Mesendoderm (in vitro differentiated cells): ENCODE measurements around the gene ZBED1.
"Not testable (repeated sequence)": the region's sequence is repeated elsewhere in the genome, so short reads cannot be mapped to it uniquely, and the experiment has no call there.

Experiments used
- DNase-seq: peaks from one replicate; pipeline ENCODE4 v3.0.0; 2013
- H2AK5ac ChIP-seq: 2 replicates; pipeline ENCODE4 v1.6.1; 2013; ENCODE audit warnings: low read length, inconsistent platforms
- H2BK120ac ChIP-seq: 2 replicates; pipeline ENCODE4 v1.6.1; 2013; ENCODE audit warnings: low read depth, mild to moderate bottlenecking, low read length, moderate library complexity, mixed read lengths
- H2BK15ac ChIP-seq: replicated peaks from 2 replicates; pipeline ENCODE4 v1.6.1; 2013; ENCODE audit warnings: low read depth, mild to moderate bottlenecking, moderate library complexity
- H2BK5ac ChIP-seq: 2 replicates; pipeline ENCODE4 v1.6.1; 2013; ENCODE audit warnings: low read length, inconsistent platforms
- H3K18ac ChIP-seq: 2 replicates; pipeline ENCODE4 v1.6.1; 2013; ENCODE audit warnings: mild to moderate bottlenecking, low read length, mixed read lengths
- H3K23ac ChIP-seq: one replicate; pipeline ENCODE4 v1.6.1; 2013; ENCODE audit warnings: low read length
- H3K27ac ChIP-seq: 2 replicates; pipeline ENCODE4 v1.5.1; 2013; ENCODE audit warnings: low read depth, mild to moderate bottlenecking, inconsistent platforms, low read length, moderate library complexity
- H3K27me3 ChIP-seq: 2 replicates; pipeline ENCODE4 v1.6.1; 2013; ENCODE audit warnings: low read length, control low read depth, mild to moderate bottlenecking, inconsistent platforms; ENCODE audit not compliant: insufficient read depth, poor library complexity
- H3K36me3 ChIP-seq: 2 replicates; pipeline ENCODE4 v1.6.1; 2013; ENCODE audit warnings: low read length, inconsistent platforms; ENCODE audit not compliant: control insufficient read depth, insufficient read depth
- H3K4ac ChIP-seq: one replicate; pipeline ENCODE4 v1.6.1; 2013; ENCODE audit warnings: low read depth, mild to moderate bottlenecking, low read length, moderate library complexity
- H3K4me1 ChIP-seq: 2 replicates; pipeline ENCODE4 v1.6.1; 2013; ENCODE audit warnings: low read depth, low read length, inconsistent platforms; ENCODE audit not compliant: control insufficient read depth
- H3K4me2 ChIP-seq: 2 replicates; pipeline ENCODE4 v1.6.1; 2013; ENCODE audit warnings: low read length
- H3K4me3 ChIP-seq: 2 replicates; pipeline ENCODE4 v1.5.1; 2013; ENCODE audit warnings: mild to moderate bottlenecking, low read length
- H3K56ac ChIP-seq: one replicate; pipeline ENCODE4 v1.6.1; 2013; ENCODE audit warnings: low read length
- H3K79me1 ChIP-seq: 2 replicates; pipeline ENCODE4 v1.6.1; 2013; ENCODE audit warnings: low read length, inconsistent platforms
- H3K79me2 ChIP-seq: 2 replicates; pipeline ENCODE4 v1.6.1; 2013; ENCODE audit warnings: mild to moderate bottlenecking, low read length; ENCODE audit not compliant: control insufficient read depth, insufficient read depth
- H3K9ac ChIP-seq: 2 replicates; pipeline ENCODE4 v1.6.1; 2013; ENCODE audit warnings: low read length, inconsistent platforms
- H4K5ac ChIP-seq: one replicate; pipeline ENCODE4 v1.6.1; 2013; ENCODE audit warnings: low read length
- H4K8ac ChIP-seq: one replicate; pipeline ENCODE4 v1.6.1; 2013; ENCODE audit warnings: low read depth, mild to moderate bottlenecking, control low read depth, low read length, moderate library complexity
- WGBS: extraction: QIAGEN DNeasy Blood & Tissue Kit; methylation state at CpG from one replicate; pipeline ENCODE4 v1.1.7; 2013; ENCODE audit warnings: low lambda C conversion rate, missing lambda C conversion rate; ENCODE audit not compliant: insufficient coverage; ENCODE audit errors: extremely low coverage; 5-methylcytosine and 5-hydroxymethylcytosine counted together

The ZBED1 gene

DNA sequence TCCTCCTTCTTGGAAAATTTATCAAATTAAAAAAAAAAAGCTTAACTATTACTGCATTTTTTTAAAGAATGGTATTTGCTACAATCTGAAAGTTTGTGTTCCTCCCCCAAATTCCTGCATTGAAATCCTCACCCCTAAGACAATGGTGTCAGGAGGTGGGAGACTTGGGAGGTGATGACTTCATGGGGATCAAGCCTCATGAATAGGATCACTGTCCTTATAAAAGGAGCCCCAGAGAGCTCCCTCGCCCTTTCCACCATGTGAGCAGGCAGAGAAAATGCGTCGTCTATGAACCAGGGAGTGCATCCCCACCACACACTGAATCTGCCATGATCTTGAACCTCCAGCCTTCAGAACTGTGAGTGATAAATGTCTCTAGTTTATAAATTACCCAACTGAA is 38.0 kb downstream of the ZBED1 start:
- Histone ChIP-seq H3K18ac (no peak overlapping the region), H3K79me1 (peaks cover 20% of the 10 kb centered on the region), H2BK120ac (no peak overlapping the region), H3K4me1 (peaks cover 2% of the 10 kb centered on the region), H3K4ac (no peak overlapping the region), H2BK15ac (no peak overlapping the region), H3K36me3 (no peaks in the 10 kb centered on the region), H3K4me2 (no peak overlapping the region), H3K9ac (no peak overlapping the region), H3K23ac (no peak overlapping the region), H3K27ac (no peak overlapping the region), H2BK5ac (no peak overlapping the region), H4K5ac (no peak overlapping the region), H3K79me2 (peaks cover 14% of the 10 kb centered on the region), H3K27me3 (no peaks in the 10 kb centered on the region), H3K56ac (no peak overlapping the region), H3K4me3 (no peak overlapping the region), H4K8ac (no peak overlapping the region), H2AK5ac (no peak overlapping the region)
- DNase-seq, result peak; percentile 67
- WGBS, result no CpG with 5 or more reads among the region's 3 CpGs

DNA sequence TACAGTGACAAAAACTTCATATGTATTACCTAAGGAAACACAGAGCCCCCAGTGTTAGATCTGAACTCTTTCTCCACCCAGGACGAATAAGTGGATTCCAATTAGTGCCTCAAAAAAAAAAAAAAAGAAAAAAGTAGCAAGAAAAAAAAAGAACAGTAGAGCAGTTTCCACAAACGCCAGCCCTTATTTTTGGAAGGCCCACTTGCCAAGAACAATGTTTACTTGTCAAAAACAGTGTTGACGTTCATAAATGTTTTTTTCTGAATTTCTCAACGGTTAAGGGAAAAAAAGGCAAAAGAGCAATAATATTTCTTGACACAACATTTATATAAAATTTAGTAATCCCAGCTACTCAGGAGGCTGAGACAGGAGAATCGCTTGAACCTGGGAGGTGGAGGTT is 38.7 kb downstream of the ZBED1 start:
- Histone ChIP-seq H3K18ac (no peak overlapping the region), H2AK5ac (no peak overlapping the region), H2BK5ac (no peak overlapping the region), H3K23ac (no peak overlapping the region), H2BK15ac (no peak overlapping the region), H3K4me1 (peaks cover 2% of the 10 kb centered on the region), H2BK120ac (no peak overlapping the region), H3K36me3 (no peaks in the 10 kb centered on the region), H3K56ac (no peak overlapping the region), H3K4me2 (no peak overlapping the region), H3K9ac (no peak overlapping the region), H3K4me3 (no peak overlapping the region), H4K5ac (no peak overlapping the region), H3K79me1 (peaks cover 26% of the 10 kb centered on the region), H3K27ac (no peak overlapping the region), H3K27me3 (no peaks in the 10 kb centered on the region), H4K8ac (no peak overlapping the region), H3K4ac (no peak overlapping the region), H3K79me2 (peaks cover 14% of the 10 kb centered on the region)
- WGBS, result no CpG with 5 or more reads among the region's 5 CpGs
- DNase-seq, result no peak

DNA sequence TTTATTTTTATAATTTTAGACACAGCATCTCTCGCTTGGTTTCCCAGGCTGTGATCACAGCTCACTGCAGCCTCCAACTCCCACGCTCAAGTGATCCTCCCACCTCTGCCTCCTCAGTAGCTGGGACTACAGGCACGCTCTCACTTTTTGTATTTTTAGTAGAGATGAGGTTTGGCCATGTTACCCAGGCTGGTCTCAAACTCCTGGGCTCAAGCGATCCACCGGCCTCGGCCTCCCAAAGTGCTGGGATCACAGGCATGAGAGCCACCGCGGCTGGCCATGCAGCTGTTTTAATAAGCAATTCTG is 39.1 kb downstream of the ZBED1 start:
- peaks cover 30% of the 10 kb centered on the region for H3K79me1 ChIP-seq
- no peak overlapping the region for H4K8ac ChIP-seq
- DNase-seq, result no peak
- no peak overlapping the region for H2AK5ac ChIP-seq
- H3K27me3 ChIP-seq, result no peaks in the 10 kb centered on the region
- no peak overlapping the region for H3K56ac ChIP-seq
- H3K4me2 ChIP-seq, result no peak overlapping the region
- H4K5ac ChIP-seq, result no peak overlapping the region
- no peaks in the 10 kb centered on the region for H3K36me3 ChIP-seq
- no peak overlapping the region for H3K4me3 ChIP-seq
- no peak overlapping the region for H2BK15ac ChIP-seq
- H3K79me2 ChIP-seq, result peaks cover 14% of the 10 kb centered on the region
- no peak overlapping the region for H3K27ac ChIP-seq
- H3K4ac ChIP-seq, result no peak overlapping the region
- no peak overlapping the region for H3K18ac ChIP-seq
- H3K23ac ChIP-seq, result no peak overlapping the region
- H3K4me1 ChIP-seq, result peaks cover 2% of the 10 kb centered on the region
- WGBS, result no CpG with 5 or more reads among the region's 8 CpGs
- no peak overlapping the region for H2BK5ac ChIP-seq
- H3K9ac ChIP-seq, result no peak overlapping the region
- no peak overlapping the region for H2BK120ac ChIP-seq

DNA sequence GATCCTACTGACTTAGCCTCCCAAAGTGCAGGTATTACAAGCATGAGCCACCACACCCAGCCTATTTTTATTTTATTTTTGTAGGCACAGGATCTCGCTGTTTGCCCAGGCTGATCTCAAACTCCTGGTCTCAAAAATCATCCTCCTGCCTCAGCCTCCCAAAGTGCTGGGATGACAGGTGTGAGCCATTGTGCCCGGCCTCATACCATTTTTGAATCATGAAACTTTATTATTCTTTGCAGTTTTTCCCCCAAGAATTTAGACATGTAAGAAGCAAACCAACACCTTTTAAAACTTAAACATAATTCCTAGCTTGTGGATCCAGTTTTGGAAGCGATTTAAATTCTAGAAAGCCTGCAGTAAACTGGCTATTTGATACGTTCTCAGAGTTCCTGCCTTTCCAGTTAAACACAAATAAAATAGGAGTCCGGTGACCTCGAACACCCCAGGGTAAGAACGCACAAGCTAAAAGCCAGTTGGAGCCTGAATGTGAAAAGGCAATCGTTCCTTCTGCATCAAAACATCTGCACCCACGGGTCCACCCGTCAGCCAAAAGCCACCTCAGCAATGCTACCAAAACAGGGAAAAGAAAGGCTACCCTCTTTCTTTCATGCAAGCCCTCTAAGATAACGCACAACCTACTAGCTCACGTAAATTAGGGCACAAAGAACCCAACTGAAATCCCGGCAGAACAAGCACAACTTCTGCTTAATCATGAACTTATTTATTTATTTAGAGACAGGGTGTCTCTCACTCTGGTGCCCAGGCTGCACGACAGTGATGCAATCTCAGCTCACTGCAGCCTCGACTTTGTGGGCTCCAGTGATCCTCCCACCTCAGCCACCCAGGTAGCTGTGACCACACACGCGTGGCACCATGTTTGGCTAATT is 39.7 kb downstream of the ZBED1 start:
- H3K79me2 ChIP-seq, result peaks cover 11% of the 10 kb centered on the region
- DNase-seq, result not testable (repeated sequence)

DNA sequence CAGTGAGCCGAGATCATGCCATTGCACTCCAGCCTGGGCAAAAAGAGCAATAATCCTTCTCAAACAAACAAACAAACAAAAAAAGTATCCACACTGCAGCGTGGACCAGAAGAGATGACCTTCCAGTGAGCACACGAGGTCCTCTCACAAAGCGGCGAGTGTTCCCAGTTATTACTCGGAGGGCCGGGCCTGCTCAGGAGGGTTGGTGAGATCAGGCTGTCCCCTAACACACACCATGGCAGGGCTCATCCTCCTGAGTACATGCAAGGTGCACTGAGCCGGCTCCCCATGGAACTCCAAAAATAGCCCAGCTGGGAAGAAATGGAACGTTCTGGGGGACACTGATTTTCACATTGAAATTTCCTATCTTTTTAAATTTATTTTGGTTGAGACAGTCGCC is 40.7 kb downstream of the ZBED1 start:
- not testable (repeated sequence) for H3K36me3 ChIP-seq, H3K23ac ChIP-seq
- no CpG with 5 or more reads among the region's 10 CpGs for WGBS

More for the DNA sequence above, 39.7 kb downstream of the ZBED1 start:
- H3K23ac ChIP-seq, H3K4ac ChIP-seq, H4K8ac ChIP-seq, H2BK15ac ChIP-seq, H2AK5ac ChIP-seq, H3K56ac ChIP-seq, H3K18ac ChIP-seq, H3K27ac ChIP-seq, H3K4me3 ChIP-seq, H3K9ac ChIP-seq, H2BK120ac ChIP-seq, H2BK5ac ChIP-seq, H3K36me3 ChIP-seq, H3K4me2 ChIP-seq, H3K4me1 ChIP-seq, H4K5ac ChIP-seq, H3K27me3 ChIP-seq: not testable (repeated sequence)
- no CpG with 5 or more reads among the region's 17 CpGs for WGBS
- H3K79me1 ChIP-seq, result peaks cover 27% of the 10 kb centered on the region

DNA sequence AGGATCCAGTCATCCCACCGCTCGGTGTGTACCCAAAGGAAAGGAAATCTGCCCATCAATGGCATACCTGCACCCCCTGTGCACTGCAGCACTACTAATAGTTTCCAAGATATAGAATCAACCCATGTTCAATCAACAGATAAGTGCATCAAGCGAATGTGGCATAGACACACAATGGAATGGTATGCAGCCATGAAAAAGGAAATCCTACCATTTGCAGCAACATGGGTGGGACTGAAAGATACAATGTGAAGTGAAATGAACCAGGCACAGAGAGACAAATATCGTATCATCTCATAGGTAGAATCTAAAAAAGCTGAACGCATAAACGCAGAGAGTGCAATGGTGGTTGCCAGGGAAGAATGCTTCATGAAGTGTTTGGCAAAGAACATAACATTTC is 42.5 kb downstream of the ZBED1 start:
- Histone ChIP-seq H3K79me1 (peaks cover 12% of the 10 kb centered on the region), H2AK5ac (no peak overlapping the region), H4K5ac (no peak overlapping the region), H3K27me3 (no peaks in the 10 kb centered on the region), H3K23ac (no peak overlapping the region), H3K27ac (no peak overlapping the region), H3K18ac (no peak overlapping the region), H3K4me3 (no peak overlapping the region), H3K4ac (no peak overlapping the region), H3K36me3 (no peaks in the 10 kb centered on the region), H3K56ac (no peak overlapping the region), H3K79me2 (no peaks in the 10 kb centered on the region), H2BK120ac (no peak overlapping the region), H3K4me2 (no peak overlapping the region), H4K8ac (no peak overlapping the region), H3K9ac (no peak overlapping the region), H2BK15ac (no peak overlapping the region), H2BK5ac (no peak overlapping the region), H3K4me1 (peaks cover 2% of the 10 kb centered on the region)
- no CpG with 5 or more reads among the region's 6 CpGs for WGBS
- DNase-seq, result no peak

More for the DNA sequence above, 40.7 kb downstream of the ZBED1 start:
- H3K4me1 ChIP-seq, H3K4ac ChIP-seq, H3K56ac ChIP-seq, H4K8ac ChIP-seq, H2AK5ac ChIP-seq, H4K5ac ChIP-seq, H3K27ac ChIP-seq, H3K4me2 ChIP-seq, H3K4me3 ChIP-seq, H3K27me3 ChIP-seq, H3K9ac ChIP-seq, H2BK5ac ChIP-seq, H2BK15ac ChIP-seq, H3K79me2 ChIP-seq, H2BK120ac ChIP-seq, H3K18ac ChIP-seq, DNase-seq: not testable (repeated sequence)
- H3K79me1 ChIP-seq, result peaks cover 25% of the 10 kb centered on the region
